Stimulated activated CD4-positive, alpha-beta T cell treated with anti-CD3 and anti-CD28 coated beads, Interleukin-15, amount 100 ng/mL, for 1 hour (primary cell): ENCODE measurements around the gene MAP4K2.

Experiments
- DNase-seq, 2 donors: peaks; one replicate each; pipeline ENCODE4 v3.0.0-alpha.2; 2020; ENCODE audit warnings: low read depth in 1 of 2, low spot score in 1 of 2

The MAP4K2 gene

DNA sequence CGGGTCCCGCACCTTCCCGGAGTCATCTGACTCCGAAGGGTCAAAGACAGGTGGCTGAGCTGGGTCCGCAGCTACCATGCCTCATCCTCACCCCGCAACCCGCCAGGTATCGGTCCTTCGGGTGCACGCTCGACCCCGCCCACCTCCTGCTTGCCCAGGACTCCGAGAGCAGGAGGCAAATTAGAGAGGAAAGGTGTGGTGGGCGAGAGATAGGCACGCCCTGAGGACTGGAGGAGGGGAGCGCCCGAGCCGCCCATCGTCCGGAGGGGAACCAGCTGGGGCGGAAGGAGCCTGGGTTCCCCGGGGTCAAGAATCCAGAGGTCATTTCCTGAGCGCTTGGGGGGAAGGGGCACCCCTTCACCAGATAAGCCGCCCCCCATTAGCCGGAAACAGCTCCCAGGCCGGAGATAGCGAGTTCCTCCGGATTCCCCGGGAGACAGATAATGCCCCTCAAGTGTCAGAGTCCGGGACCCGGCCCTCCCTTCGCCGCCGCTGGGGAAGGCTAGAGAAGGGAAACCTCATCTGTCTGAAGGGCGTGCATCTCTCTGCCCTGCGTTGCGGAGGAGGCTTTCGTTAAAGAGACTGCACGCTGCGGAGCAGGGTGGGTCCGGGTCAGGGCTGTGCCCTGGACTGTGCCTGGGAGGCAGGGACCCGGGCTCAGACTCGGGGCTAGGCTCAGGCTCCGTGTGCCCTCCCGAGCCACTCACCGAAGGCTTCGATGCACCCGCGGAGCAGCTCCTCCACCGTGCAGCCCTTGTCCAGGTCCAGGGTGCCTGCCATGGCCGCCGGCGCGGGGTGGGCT is 60.7 kb downstream of the MAP4K2 start:
- no peak for DNase-seq

DNA sequence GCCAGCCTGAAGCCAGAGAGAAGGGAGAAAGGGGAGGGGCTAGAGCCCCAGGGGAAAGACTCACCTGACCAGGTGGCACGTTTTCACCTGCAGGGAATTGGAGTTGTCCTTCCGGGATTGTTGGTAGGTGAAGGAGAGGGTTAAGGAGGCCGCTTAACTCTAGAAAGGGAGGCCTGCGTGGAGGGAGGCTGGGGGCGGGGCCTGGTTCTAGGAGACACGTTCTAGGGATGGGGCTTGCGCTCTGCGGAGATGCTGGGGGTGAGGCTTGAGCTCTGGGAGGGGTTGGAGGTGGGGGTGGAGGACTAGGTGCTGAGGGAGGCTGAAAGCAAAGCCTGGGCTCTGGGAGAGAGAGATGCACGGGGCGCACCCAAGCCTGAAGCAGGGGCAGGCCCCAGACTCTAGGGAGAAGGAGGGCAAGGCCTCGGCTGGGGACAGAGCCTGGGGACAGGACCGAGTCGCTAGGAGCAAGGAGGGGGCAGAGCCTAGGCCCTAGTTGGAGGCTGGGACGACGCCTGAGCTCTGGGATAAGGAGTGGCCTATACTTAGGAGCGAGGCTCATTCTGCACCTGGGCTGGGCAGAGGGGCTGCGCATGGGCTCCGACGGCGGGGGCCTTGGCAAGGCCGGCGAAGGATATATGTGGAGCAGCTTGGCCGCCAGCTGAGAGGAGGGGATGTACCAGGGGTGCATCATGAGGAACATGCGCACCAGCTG is 61.5 kb downstream of the MAP4K2 start:
- DNase-seq, result no peak

- no peak for DNase-seq
These were observed 63.1 kb downstream of the MAP4K2 start for GRCh38 chr11:64739871-64740270.

DNA sequence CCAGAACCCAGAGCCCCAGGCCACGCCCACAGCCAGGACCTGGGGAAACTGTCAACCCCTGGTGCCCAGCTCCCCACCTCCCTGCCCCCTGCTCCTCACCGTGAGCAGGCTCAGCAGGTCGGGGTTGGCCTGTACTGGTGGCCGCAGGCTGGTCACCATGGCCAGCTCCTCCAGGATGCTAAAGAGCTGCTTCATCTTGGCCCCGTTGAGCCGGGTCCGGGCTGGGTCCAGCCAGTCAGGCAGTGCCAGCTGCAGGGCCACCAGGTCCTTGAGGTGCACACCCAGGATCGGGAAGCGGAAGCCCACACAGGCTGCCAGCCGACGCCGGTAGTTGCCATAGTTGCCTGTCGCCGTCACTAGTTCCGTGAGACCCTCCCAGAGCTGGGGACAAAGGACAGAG is 66.4 kb downstream of the MAP4K2 start:
- no peak for DNase-seq

GRCh38 chr11:64735725-64736259 is 67.2 kb downstream of the MAP4K2 start:
- no peak for DNase-seq
